HG03103 (cell line): ENCODE results near the gene CTSS.
"Not testable (repeated sequence)": the region's sequence is repeated elsewhere in the genome, so short reads cannot be mapped to it uniquely, and the experiment has no call there.

Experiments used
- ATAC-seq: cut with Tn5 transposase; IDR thresholded peaks from one replicate; pipeline ENCODE4 v1.9.1; 2021; ENCODE audit warnings: low read depth; ENCODE audit not compliant: unreplicated experiment

CTSS gene

GRCh38 chr1:150765296-150765976 is at the start of gene CTSS:
TSS of gene CTSS (minus strand) at chr1:150765778. CDS start at chr1:150764763, 1,015 bp downstream.
- peak; percentile 68 for ATAC-seq

DNA sequence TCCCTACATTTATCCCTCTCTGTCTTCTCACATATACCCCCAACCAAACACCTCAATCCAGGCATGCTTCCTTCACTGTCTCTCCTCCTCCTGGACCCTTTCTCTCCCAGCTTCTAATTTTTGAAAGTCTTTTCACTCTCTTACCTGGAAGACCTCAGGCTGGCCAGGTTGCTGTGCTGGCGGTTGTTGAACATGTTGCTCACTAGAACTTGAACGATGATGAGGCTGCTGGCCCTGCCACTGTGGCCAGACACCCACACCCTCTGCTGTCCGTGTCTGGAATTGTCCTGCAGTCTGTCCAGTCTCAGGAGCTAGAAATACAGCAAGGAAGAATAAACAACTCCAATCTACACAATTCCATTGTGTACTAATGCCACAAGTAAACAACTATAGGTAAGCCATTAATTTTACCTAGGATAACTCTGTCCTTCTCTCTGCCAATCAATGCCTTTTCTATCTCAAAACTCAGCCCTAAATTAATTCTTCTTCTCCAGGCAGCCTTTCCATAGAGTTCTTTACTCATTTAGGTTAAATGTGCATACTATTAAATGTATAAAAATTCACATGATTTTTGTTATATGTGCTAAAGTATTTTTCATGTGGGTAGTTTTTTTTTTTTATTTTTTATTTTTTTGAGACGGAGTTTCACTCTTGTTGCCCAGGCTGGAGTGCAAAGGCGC is 47.6 kb upstream of the CTSS start:
- ATAC-seq = no peak

DNA sequence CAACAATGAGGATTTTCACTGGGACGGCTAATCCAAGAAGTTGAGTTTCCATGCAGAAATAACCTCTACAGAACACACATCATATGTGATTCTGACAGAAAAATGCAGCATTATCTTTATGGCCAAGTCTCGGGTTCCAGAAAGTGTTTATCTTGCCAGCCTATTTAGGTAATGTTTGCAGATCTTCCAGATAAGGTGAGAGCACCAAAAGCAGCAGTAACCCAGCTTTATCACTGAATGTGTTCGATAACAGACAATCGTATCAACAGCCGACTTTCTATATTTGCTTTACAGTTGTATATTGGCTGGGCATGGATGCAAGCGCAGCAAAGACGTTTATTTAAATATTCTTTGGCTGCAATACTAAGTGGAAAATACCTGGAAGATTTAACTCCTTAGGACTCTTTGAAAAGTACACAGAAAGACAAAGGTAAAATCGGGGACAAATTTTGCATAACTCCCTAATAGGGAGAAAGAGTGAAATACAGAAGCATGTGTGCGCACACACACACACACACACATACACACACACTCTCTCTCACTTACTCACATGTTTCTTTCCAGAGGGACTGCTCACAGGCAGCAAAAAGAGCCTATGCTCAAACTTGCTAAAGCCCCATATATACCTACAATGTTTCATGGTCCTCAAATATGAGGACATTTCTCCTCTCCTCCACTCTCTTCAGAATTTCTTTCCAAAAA is 45.5 kb upstream of the CTSS start:
- ATAC-seq = no peak

DNA sequence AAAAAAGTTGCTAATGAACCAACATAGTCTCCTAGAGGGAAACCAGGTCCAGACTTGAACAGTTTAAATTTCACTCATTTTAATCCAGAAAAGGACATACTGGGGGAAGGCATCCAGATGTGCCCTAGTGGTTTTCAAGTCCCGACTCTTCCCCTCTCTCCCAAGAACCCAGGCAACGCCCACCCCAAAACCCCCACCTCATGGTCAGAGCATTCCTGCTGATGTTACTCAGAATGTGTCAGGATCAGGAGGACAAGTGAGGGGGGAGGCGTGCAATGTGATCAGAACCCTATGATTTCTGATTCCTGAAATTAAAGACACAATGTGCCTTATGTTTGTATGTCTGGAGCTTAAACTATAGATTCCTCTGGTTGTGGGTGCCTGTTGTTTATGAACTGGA is 44.1 kb upstream of the CTSS start:
- ATAC-seq = no peak

GRCh38 chr1:150808846-150809245 is 43.3 kb upstream of the CTSS start:
- ATAC-seq = no peak

DNA sequence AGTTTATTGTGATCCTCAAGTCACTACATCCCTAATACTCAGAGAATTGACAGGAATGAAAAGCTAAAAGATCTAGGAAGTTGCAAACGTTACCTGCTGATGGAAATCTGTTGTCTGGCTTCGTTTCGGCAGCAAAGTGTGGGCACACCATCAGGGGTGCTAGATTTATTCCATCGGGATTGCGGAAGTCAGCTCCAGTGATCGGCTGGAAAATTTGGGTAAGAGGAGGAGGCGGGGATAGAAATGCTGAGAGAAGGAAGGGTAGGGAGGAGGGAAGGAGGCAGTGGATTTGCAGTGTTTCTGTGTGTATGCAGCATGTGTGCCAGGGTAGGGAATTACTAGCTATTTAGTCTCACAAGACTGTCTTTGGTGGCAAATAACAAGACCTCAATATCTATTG is 42.5 kb upstream of the CTSS start, which contains the start of gene CTSK:
TSS of gene CTSK (minus strand) at position 140 of the 400 bp plus-strand sequence. CDS start 1,455 bp downstream, outside the sequence.
- no peak for ATAC-seq

DNA sequence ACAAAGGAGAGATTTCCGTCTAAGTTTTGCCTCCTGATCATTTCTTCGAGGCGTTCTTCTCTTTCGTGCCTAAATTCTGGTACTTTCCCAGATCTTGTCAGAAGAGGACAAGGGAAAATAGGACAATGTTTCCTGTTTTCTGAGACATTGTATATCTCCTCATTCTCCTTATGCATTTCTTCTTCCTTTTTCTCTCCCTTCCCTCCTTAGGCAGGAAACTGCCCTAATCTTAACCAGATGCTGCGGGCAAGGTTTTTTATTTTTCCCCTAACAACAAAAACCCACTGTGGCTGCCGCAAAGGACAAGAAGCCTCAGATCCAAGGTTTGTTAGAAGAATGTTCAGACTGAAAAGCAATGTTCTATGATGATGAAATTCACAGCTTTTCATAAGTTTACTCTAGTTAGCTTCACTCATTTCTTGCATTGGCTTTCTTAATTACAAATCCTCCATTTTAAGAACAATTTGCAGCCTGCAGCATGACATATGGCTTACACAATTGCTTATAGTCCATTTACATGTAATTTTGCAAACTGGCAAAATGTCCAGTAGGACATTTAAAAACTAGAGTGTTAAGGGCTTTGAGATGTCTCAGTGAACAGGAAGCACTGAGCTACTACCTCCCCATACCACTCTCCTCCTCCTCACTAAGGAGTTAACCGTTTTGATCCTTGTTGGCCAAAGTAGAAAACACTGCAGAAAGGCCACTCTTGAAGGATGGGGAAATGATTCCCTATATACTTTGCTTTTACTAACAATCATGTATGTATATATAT is 41.9 kb upstream of the CTSS start:
- ATAC-seq = no peak

DNA sequence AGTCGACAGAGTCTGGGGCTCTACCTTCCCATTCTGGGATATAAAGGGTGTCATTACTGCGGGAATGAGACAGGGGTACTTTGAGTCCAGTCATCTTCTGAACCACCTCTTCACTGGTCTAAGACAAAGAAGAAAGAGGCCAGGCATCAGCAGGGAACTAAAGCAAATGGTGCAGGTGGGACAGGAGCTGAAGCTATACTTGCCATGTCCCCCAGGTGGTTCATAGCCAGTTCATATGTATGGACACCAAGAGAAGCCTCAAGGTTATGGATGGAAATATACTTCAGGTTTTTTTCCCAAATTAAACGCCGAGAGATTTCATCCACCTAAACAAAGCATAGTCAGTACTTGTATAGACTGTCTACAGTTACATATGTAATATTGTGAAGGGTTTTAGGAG is 40.3 kb upstream of the CTSS start:
- no peak for ATAC-seq

DNA sequence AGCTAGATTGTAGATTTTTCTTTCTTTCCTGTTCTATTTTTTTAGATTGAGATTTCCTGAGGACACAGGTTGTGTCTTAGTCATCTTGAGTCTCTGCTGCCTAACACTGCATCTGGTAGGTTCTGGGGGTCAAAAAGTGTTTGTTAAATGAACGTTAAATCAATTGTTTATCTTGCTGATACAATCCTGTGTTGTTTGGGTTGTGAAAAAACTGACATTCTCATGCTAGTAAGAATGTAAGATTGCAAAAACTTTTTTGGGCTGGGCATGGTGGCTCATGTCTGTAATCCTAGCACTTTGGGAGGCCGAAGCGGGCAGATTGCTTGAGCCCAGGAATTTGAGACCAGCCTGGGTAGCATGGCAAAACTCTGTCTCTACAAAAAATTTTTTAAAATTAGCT is 39.1 kb upstream of the CTSS start:
- no peak for ATAC-seq

DNA sequence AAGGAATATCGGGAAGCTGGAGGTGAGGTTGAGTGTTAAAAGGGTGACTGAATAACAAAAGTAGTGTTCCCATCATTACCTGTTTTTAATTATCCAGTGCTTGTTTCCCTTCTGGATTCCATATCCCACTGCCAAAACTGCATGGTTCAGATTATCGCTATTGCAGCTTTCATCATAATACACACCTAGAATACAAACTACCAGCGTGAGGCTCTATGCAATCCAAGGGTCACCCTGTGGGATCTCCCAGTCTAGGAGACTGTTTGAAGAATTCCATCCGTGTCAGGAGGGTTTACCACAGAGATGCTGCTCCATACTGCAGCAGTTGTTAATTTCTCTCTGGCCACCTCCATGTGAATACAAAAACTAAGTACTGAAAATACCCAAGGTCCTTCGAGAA is 33.5 kb upstream of the CTSS start:
- no peak for ATAC-seq

- no peak for ATAC-seq
These were observed 32.9 kb upstream of the CTSS start for GRCh38 chr1:150798525-150798924.

DNA sequence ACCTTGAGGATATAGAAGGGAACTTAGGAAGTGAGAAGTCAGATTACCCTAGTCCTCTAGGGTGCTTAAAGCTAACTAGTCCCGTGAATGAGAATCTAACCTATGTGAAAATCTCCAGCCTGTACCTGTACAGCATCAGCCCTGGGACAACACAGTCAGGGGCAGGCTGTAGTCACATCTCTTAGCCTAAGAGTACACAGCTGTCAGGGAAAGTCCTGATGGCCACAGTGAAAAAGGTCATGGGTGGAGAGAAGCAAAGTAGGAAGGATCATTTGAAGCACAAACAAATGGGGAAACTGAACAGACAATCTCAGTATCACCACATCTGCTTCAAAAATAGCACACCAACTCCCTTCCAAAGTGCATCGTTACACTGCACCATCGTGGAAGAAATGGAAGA is 30.8 kb upstream of the CTSS start:
- no peak for ATAC-seq

GRCh38 chr1:150793778-150794177 is 28.2 kb upstream of the CTSS start:
- ATAC-seq = not testable (repeated sequence)

- ATAC-seq = no peak
These were observed 27.6 kb upstream of the CTSS start for GRCh38 chr1:150793221-150793620.

GRCh38 chr1:150791585-150791984 is 26.0 kb upstream of the CTSS start:
- ATAC-seq = no peak

- no peak for ATAC-seq
These were observed 23.8 kb upstream of the CTSS start for GRCh38 chr1:150789396-150789795.

GRCh38 chr1:150788946-150789345 is 23.4 kb upstream of the CTSS start:
- ATAC-seq = no peak

DNA sequence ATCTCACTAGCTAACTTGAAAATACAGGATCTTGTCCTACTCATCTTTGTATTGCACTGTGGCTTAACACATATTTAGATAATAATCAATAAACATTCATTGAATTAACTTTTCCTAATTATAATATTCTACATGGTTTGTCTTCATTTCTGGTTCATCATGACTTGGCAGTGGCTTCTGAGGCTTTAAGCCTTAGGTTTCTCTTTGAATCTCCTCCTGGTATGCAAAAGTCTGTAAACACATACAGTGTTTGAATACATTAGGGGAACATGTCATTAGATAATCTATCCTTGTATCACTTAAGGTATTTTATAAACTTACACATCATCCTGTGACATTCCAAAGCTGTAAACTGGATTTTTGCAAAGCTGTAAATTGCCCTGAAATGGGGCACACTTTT is 21.9 kb upstream of the CTSS start:
- ATAC-seq = no peak

GRCh38 chr1:150780510-150780909 is 14.9 kb upstream of the CTSS start:
- no peak for ATAC-seq

DNA sequence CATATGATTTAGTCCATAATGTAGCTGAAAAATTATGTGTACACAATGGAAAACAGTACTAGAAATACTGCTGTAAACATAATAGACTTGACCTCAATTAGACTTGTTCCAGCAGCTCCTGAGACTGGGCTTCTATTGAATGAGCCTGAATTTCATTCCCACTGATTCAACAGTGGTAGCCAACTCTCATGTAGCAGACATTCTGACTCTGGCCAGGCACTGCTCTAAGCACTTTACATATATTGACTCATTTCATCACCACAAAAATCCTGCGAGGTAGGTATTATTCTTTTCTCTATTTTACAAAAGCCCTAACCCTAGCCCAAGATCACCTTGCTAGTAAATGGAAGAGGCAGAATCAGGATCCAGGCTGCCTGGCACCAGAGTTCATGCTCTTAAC is 12.8 kb upstream of the CTSS start:
- ATAC-seq = no peak

DNA sequence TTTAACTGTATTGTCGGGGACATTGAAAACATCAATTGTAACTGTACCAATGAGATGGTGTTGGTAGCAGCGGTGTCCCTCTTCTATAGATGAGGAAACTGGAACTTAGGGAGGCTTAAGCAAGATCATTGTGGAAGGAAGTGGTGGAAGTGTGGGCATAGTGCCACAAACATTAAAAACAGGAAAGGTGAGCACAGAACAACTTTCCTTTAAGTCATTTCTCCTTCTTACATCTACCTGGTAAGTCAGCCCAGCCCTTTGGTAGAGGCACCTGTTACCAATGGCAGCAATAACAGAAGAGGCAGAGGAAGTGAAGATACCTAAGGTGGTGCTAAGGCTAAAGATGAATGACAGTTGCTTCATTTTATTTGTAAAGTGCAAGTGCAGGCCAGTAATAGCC is 12.0 kb upstream of the CTSS start:
- no peak for ATAC-seq
